Right atrium auricular region (tissue), 2 donors: Measurements from ENCODE around the gene SPPL2A. TPM values are rescaled to one million over a fixed set of nuclear protein-coding genes. Genes with fewer than 3 reads are reported as not detected.

ENCODE experiments used
- DNase-seq: peaks from one replicate; pipeline ENCODE4 v3.0.0-alpha.2; 2019; ENCODE audit warnings: low spot score
- H3K27ac ChIP-seq, 2 donors: fragments of 200-600 bp; sonication (generic); 1 replicate in 1 of 2; 2 replicates in 1 of 2; pipeline ENCODE4 v1.5.1; 2016 to 2019
- H3K27me3 ChIP-seq, 2 donors: fragments of 200-600 bp; sonication (generic); one replicate each; pipeline versions ENCODE4 v1.5.1 to v1.6.0; 2017 to 2019
- H3K36me3 ChIP-seq: fragments of 200-600 bp; sonication (generic); one replicate; pipeline ENCODE4 v1.5.1; 2016
- H3K4me1 ChIP-seq, 2 donors: fragments of 200-600 bp; sonication (generic); one replicate each; pipeline versions ENCODE4 v1.5.1 to v1.6.0; 2017 to 2019
- H3K4me3 ChIP-seq, 2 donors: fragments of 200-600 bp; sonication (generic); 1 replicate in 1 of 2; 2 replicates in 1 of 2; pipeline ENCODE4 v1.5.1; 2017 to 2019; ENCODE audit warnings: mild to moderate bottlenecking in 1 of 2, moderate library complexity in 1 of 2
- H3K9me3 ChIP-seq, 2 donors: fragments of 200-600 bp; sonication (generic); one replicate each; pipeline ENCODE4 v1.5.1; 2019
- CTCF ChIP-seq, 2 donors: fragments of 200-600 bp; sonication (generic); IDR thresholded peaks; one replicate each; pipeline ENCODE4 v1.5.1; 2019; ENCODE audit warnings: antibody characterized with exemption in 2 of 2
- total RNA-seq, 2 donors: library from RNA; depleted of rRNA; stranded (reverse); fragments of >200 nt; gene quantifications; one replicate each; pipeline ENCODE4 v1.1.0, GENCODE V29; 2016

Gene SPPL2A
- total RNA-seq, 2 donors from 2014 or later = 139 to 432 TPM

- Histone ChIP-seq H3K9me3 (no peaks in the 10 kb centered on the region), H3K4me1 (peaks cover 3 to 29% of the 10 kb centered on the region in 2 donors), H3K36me3 (no peaks in the 10 kb centered on the region), H3K27me3 (no peaks in the 10 kb centered on the region), H3K4me3 (peak overlapping the region; percentile 93 to 95), H3K27ac (peak overlapping the region; percentile 98)
- TF ChIP-seq CTCF (IDR thresholded peaks at IDR 0.05) = no peak
- no peak for DNase-seq
Measured at GRCh38 chr15:50764461-50765194, 878 bp downstream of the SPPL2A start.

- Histone ChIP-seq H3K4me1 (peaks cover 3 to 11% of the 10 kb centered on the region in 2 donors), H3K27me3 (no peaks in the 10 kb centered on the region), H3K27ac (no peak overlapping the region), H3K9me3 (no peaks in the 10 kb centered on the region), H3K4me3 (no peak overlapping the region), H3K36me3 (no peaks in the 10 kb centered on the region)
- TF ChIP-seq CTCF (IDR thresholded peaks at IDR 0.05) = no peak
- DNase-seq = no peak
Measured at GRCh38 chr15:50758712-50759205, 6.7 kb downstream of the SPPL2A start.

DNA sequence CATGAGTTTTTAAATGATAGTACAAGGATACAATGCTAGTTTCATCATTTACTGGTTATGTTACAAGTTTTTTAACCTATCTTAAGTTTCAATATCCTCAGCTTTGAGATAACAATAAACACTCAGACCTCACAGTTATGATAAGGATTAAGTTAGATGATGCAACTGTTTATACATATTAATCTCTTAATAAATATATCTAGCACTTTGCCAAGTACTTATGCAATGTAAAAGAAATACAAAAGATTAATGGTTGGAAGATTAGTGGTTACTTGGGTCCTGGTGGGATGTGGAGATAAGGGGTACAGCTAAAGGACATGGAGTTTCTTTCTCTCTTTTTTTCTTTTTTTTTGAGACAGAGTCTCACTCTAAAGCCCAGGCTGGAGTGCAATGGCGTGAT lies 12.0 kb downstream of the SPPL2A start:
- Histone ChIP-seq H3K36me3 (peaks cover 10% of the 10 kb centered on the region), H3K27ac (no peak overlapping the region), H3K9me3 (no peaks in the 10 kb centered on the region), H3K4me1 (peaks cover 0 to 51% of the 10 kb centered on the region in 2 donors), H3K4me3 (no peak overlapping the region), H3K27me3 (no peaks in the 10 kb centered on the region)
- no peak for TF ChIP-seq CTCF (IDR thresholded peaks at IDR 0.05)
- DNase-seq = no peak

GRCh38 chr15:50751394-50751793 lies 14.1 kb downstream of the SPPL2A start:
- H3K36me3 ChIP-seq = peaks cover 28% of the 10 kb centered on the region
- H3K27me3 ChIP-seq = no peaks in the 10 kb centered on the region
- H3K4me1 ChIP-seq = peaks cover 0 to 51% of the 10 kb centered on the region in 2 donors
- H3K9me3 ChIP-seq = no peaks in the 10 kb centered on the region
- no peak overlapping the region for H3K27ac ChIP-seq
- no peak overlapping the region for H3K4me3 ChIP-seq
- TF ChIP-seq CTCF (IDR thresholded peaks at IDR 0.05) = no peak
- DNase-seq = no peak

- Histone ChIP-seq H3K9me3 (no peaks in the 10 kb centered on the region), H3K27me3 (no peaks in the 10 kb centered on the region), H3K27ac (no peak overlapping the region), H3K4me3 (no peak overlapping the region), H3K4me1 (peaks cover 0 to 51% of the 10 kb centered on the region in 2 donors), H3K36me3 (peaks cover 28% of the 10 kb centered on the region)
- DNase-seq = no peak
- no peak for TF ChIP-seq CTCF (IDR thresholded peaks at IDR 0.05)
Measured at GRCh38 chr15:50750227-50750705, 15.2 kb downstream of the SPPL2A start.
